Vagina (tissue), 2 donors: ENCODE data around the gene ZFYVE9. TPM values are rescaled to one million over a fixed set of nuclear protein-coding genes. Genes with fewer than 3 reads are reported as not detected.

Source experiments
- DNase-seq, 2 donors: peaks; one replicate each; pipeline ENCODE4 v3.0.0-alpha.2; 2017; ENCODE audit errors: extremely low spot score in 2 of 2
- H3K27ac ChIP-seq: fragments of 200-600 bp; sonication (generic); one replicate; pipeline ENCODE4 v1.5.1; 2019
- H3K27me3 ChIP-seq: fragments of 200-600 bp; sonication (generic); one replicate; pipeline ENCODE4 v1.5.1; 2019
- H3K36me3 ChIP-seq, 2 donors: fragments of 200-600 bp; sonication (generic); one replicate each; pipeline ENCODE4 v1.5.1; 2017 to 2019
- H3K4me1 ChIP-seq: fragments of 200-600 bp; sonication (generic); one replicate; pipeline ENCODE4 v1.5.1; 2019
- H3K4me3 ChIP-seq, 2 donors: fragments of 200-600 bp; sonication (generic); 1 replicate in 1 of 2; 2 replicates in 1 of 2; pipeline ENCODE4 v1.5.1; 2016 to 2019
- H3K9me3 ChIP-seq: fragments of 200-600 bp; sonication (generic); one replicate; pipeline ENCODE4 v1.5.1; 2019
- CTCF ChIP-seq, 3 experiments: fragments of 450-650 bp in 2 of 3; fragments of 200-600 bp in 1 of 3; sonication (generic) in 1 of 3; IDR thresholded peaks; one replicate each; pipeline ENCODE4 v1.5.1; 2017 to 2019; ENCODE audit warnings: antibody characterized with exemption in 3 of 3, mild to moderate bottlenecking in 2 of 3, moderate library complexity in 2 of 3
- POLR2A ChIP-seq, 2 donors: fragments of 450-650 bp; IDR thresholded peaks; one replicate each; pipeline ENCODE4 v1.6.1; 2017; ENCODE audit warnings: antibody characterized with exemption in 2 of 2, mild to moderate bottlenecking in 2 of 2, moderate library complexity in 2 of 2
- POLR2AphosphoS5 ChIP-seq, 2 donors: sonication (generic); formaldehyde crosslinking; IDR thresholded peaks; one replicate each; pipeline ENCODE4 v1.9.0; 2017; ENCODE audit warnings: antibody characterized with exemption in 2 of 2, mild to moderate bottlenecking in 2 of 2, low read depth in 1 of 2; ENCODE audit not compliant: insufficient read depth in 1 of 2
- intact Hi-C: fragments of 100-400 bp; cut with DNase I; formaldehyde crosslinking; loops from one replicate; pipeline ENCODE4 v1.15.1; 2023
- total RNA-seq: library from RNA; depleted of rRNA; stranded (reverse); fragments of >200 nt; gene quantifications from one replicate; pipeline ENCODE4 v1.2.3, GENCODE V29; 2016

The ZFYVE9 gene
- total RNA-seq, 1 donor from 2014 or later = 30.2 TPM

- intact Hi-C loops = no loop called here
- no peaks in the 10 kb centered on the region for H3K36me3 ChIP-seq
- TF ChIP-seq POLR2AphosphoS5 (IDR thresholded peaks at IDR 0.05; ENCODE audit: insufficient read depth in 1 of 2, low read depth in 1 of 2) = no peak
- TF ChIP-seq POLR2A (IDR thresholded peaks at IDR 0.05) = no peak
- TF ChIP-seq CTCF (IDR thresholded peaks at IDR 0.05) = no peak
- no peak for DNase-seq
- H3K27ac ChIP-seq = no peak overlapping the region
- H3K27me3 ChIP-seq = no peaks in the 10 kb centered on the region
- H3K9me3 ChIP-seq = no peaks in the 10 kb centered on the region
- H3K4me1 ChIP-seq = no peaks in the 10 kb centered on the region
- H3K4me3 ChIP-seq = no peak overlapping the region
Observed at GRCh38 chr1:52345252-52345651, 203.4 kb downstream of the ZFYVE9 start.

- Histone ChIP-seq H3K27ac (no peak overlapping the region), H3K9me3 (no peaks in the 10 kb centered on the region), H3K36me3 (no peaks in the 10 kb centered on the region), H3K27me3 (no peaks in the 10 kb centered on the region), H3K4me3 (no peak overlapping the region), H3K4me1 (no peaks in the 10 kb centered on the region)
- intact Hi-C loops = no loop called here
- TF ChIP-seq POLR2A (IDR thresholded peaks at IDR 0.05) (no peak), CTCF (IDR thresholded peaks at IDR 0.05) (no peak), POLR2AphosphoS5 (IDR thresholded peaks at IDR 0.05; ENCODE audit: insufficient read depth in 1 of 2, low read depth in 1 of 2) (no peak)
- DNase-seq = no peak
Observed at GRCh38 chr1:52346653-52347052, 204.8 kb downstream of the ZFYVE9 start.

GRCh38 chr1:52348704-52349300 lies 206.9 kb downstream of the ZFYVE9 start:
- Histone ChIP-seq H3K4me1 (no peaks in the 10 kb centered on the region), H3K4me3 (no peak overlapping the region), H3K27me3 (no peaks in the 10 kb centered on the region), H3K27ac (no peak overlapping the region), H3K36me3 (peaks cover 0 to 12% of the 10 kb centered on the region in 2 donors), H3K9me3 (no peaks in the 10 kb centered on the region)
- intact Hi-C loops = no loop called here
- DNase-seq = no peak
- no peak for TF ChIP-seq POLR2A (IDR thresholded peaks at IDR 0.05)

GRCh38 chr1:52352690-52353089 lies 210.8 kb downstream of the ZFYVE9 start:
- H3K27me3 ChIP-seq = no peaks in the 10 kb centered on the region
- no peak for DNase-seq
- intact Hi-C loops = no loop called here
- no peaks in the 10 kb centered on the region for H3K9me3 ChIP-seq
- H3K4me3 ChIP-seq = no peak overlapping the region
- peaks cover 0 to 51% of the 10 kb centered on the region in 2 donors for H3K36me3 ChIP-seq
- no peaks in the 10 kb centered on the region for H3K4me1 ChIP-seq
- TF ChIP-seq POLR2A (IDR thresholded peaks at IDR 0.05) = no peak
- no peak for TF ChIP-seq CTCF (IDR thresholded peaks at IDR 0.05)
- no peak for TF ChIP-seq POLR2AphosphoS5 (IDR thresholded peaks at IDR 0.05; ENCODE audit: insufficient read depth in 1 of 2, low read depth in 1 of 2)
- no peak overlapping the region for H3K27ac ChIP-seq

GRCh38 chr1:52355436-52355835 lies 213.5 kb downstream of the ZFYVE9 start:
- intact Hi-C loops = no loop called here
- H3K36me3 ChIP-seq = peaks cover 0 to 78% of the 10 kb centered on the region in 2 donors
- H3K9me3 ChIP-seq = no peaks in the 10 kb centered on the region
- no peak overlapping the region for H3K4me3 ChIP-seq
- H3K4me1 ChIP-seq = no peaks in the 10 kb centered on the region
- no peak for DNase-seq
- TF ChIP-seq POLR2A (IDR thresholded peaks at IDR 0.05) = no peak
- no peak for TF ChIP-seq POLR2AphosphoS5 (IDR thresholded peaks at IDR 0.05; ENCODE audit: insufficient read depth in 1 of 2, low read depth in 1 of 2)
- no peak for TF ChIP-seq CTCF (IDR thresholded peaks at IDR 0.05)
- no peaks in the 10 kb centered on the region for H3K27me3 ChIP-seq
- no peak overlapping the region for H3K27ac ChIP-seq
